ENCODE measurements around the gene COL9A2.

Gene COL9A2

GRCh38 chr1:40272653-40273213 is 44.4 kb downstream of the COL9A2 start:
- TF ChIP-seq SPI1 (IDR thresholded peaks at IDR 0.05; ENCODE audit: borderline replicate concordance, low read depth): no peak
- TF ChIP-seq CTCF (IDR thresholded peaks at IDR 0.05; ENCODE audit: insufficient read depth, low read length): no peak
- TF ChIP-seq POLR2AphosphoS5 (IDR thresholded peaks at IDR 0.05; ENCODE audit: low read depth): no peak
- TF ChIP-seq GABPA (IDR thresholded peaks at IDR 0.05; ENCODE audit: low read depth): no peak
- TF ChIP-seq REST (IDR thresholded peaks at IDR 0.05; ENCODE audit: insufficient replicate concordance, low read depth): no peak
- no peaks in the 10 kb centered on the region for H3K27me3 ChIP-seq (ENCODE audit: insufficient read depth, poor library complexity, severe bottlenecking)
- H3K27ac ChIP-seq (replicated peaks): no peak overlapping the region
- DNase-seq (ENCODE audit: low read depth in 1 of 2, low spot score in 1 of 2): no peak
- no peak overlapping the region for H3K4me3 ChIP-seq (replicated peaks; ENCODE audit: insufficient read depth, low read length)

GRCh38 chr1:40270152-40270834 is 46.8 kb downstream of the COL9A2 start:
- no peak for TF ChIP-seq SPI1 (IDR thresholded peaks at IDR 0.05; ENCODE audit: borderline replicate concordance, low read depth)
- no peak for TF ChIP-seq POLR2AphosphoS5 (IDR thresholded peaks at IDR 0.05; ENCODE audit: low read depth)
- TF ChIP-seq GABPA (IDR thresholded peaks at IDR 0.05; ENCODE audit: low read depth): no peak
- H3K4me3 ChIP-seq (replicated peaks; ENCODE audit: insufficient read depth, low read length): no peak overlapping the region
- no peak for DNase-seq (ENCODE audit: low read depth in 1 of 2, low spot score in 1 of 2)
- H3K27me3 ChIP-seq (ENCODE audit: insufficient read depth, poor library complexity, severe bottlenecking): no peaks in the 10 kb centered on the region
- no peak overlapping the region for H3K27ac ChIP-seq (replicated peaks)

GRCh38 chr1:40268211-40268610 is 48.9 kb downstream of the COL9A2 start:
- no peaks in the 10 kb centered on the region for H3K27me3 ChIP-seq (ENCODE audit: insufficient read depth, poor library complexity, severe bottlenecking)
- H3K27ac ChIP-seq (replicated peaks): no peak overlapping the region
- no peak overlapping the region for H3K4me3 ChIP-seq (replicated peaks; ENCODE audit: insufficient read depth, low read length)
- TF ChIP-seq CTCF (IDR thresholded peaks at IDR 0.05; ENCODE audit: insufficient read depth, low read length) (no peak), SPI1 (IDR thresholded peaks at IDR 0.05; ENCODE audit: borderline replicate concordance, low read depth) (no peak)
- DNase-seq (ENCODE audit: low read depth in 1 of 2, low spot score in 1 of 2): no peak

GRCh38 chr1:40267767-40268187 is 49.3 kb downstream of the COL9A2 start:
- Histone ChIP-seq H3K4me3 (replicated peaks; ENCODE audit: insufficient read depth, low read length) (no peak overlapping the region), H3K27me3 (ENCODE audit: insufficient read depth, poor library complexity, severe bottlenecking) (no peaks in the 10 kb centered on the region), H3K27ac (replicated peaks) (no peak overlapping the region)
- no peak for DNase-seq (ENCODE audit: low read depth in 1 of 2, low spot score in 1 of 2)
- TF ChIP-seq SPI1 (IDR thresholded peaks at IDR 0.05; ENCODE audit: borderline replicate concordance, low read depth): no peak
- no peak for TF ChIP-seq REST (IDR thresholded peaks at IDR 0.05; ENCODE audit: insufficient replicate concordance, low read depth)
- no peak for TF ChIP-seq POLR2AphosphoS5 (IDR thresholded peaks at IDR 0.05; ENCODE audit: low read depth)
- TF ChIP-seq GABPA (IDR thresholded peaks at IDR 0.05; ENCODE audit: low read depth): no peak
- no peak for TF ChIP-seq CTCF (IDR thresholded peaks at IDR 0.05; ENCODE audit: insufficient read depth, low read length)
